ENCODE data around the gene SORCS3. TPM values are rescaled to one million over a fixed set of nuclear protein-coding genes. Genes with fewer than 3 reads are reported as not detected.

Gene SORCS3
- total and polyA plus RNA-seq, 2 of the 4 experiments (the other 2 are of a cell fraction), result not detected

GRCh38 chr10:104666106-104666505 is 25.0 kb downstream of the SORCS3 start:
- no peak overlapping the region for H4K91ac ChIP-seq (ENCODE audit: insufficient read depth, low read depth, low read length)
- TF ChIP-seq NFE2L2 (IDR thresholded peaks at IDR 0.05; ENCODE audit: low read depth, low read length) (no peak), RCOR1 (IDR thresholded peaks at IDR 0.05; ENCODE audit: insufficient replicate concordance, low read length) (no peak), POLR2A (IDR thresholded peaks at IDR 0.05; ENCODE audit: low read depth, low read length) (no peak), FOS (IDR thresholded peaks at IDR 0.05; ENCODE audit: low read depth, low read length) (no peak), CEBPB (IDR thresholded peaks at IDR 0.05; ENCODE audit: low read depth, low read length) (no peak), MAZ (IDR thresholded peaks at IDR 0.05; ENCODE audit: borderline replicate concordance, low read depth, low read length) (no peak), ELK1 (IDR thresholded peaks at IDR 0.05; ENCODE audit: borderline replicate concordance, low read depth, low read length) (no peak), RFX5 (IDR thresholded peaks at IDR 0.05; ENCODE audit: low read depth, low read length) (no peak), CTCF (conservative IDR thresholded peaks at IDR 0.05; ENCODE audit: low read depth, low read length) (no peak), BHLHE40 (IDR thresholded peaks at IDR 0.05; ENCODE audit: low read depth, low read length) (no peak), CHD1 (IDR thresholded peaks at IDR 0.05; ENCODE audit: low read depth, low read length) (no peak), RAD21 (IDR thresholded peaks at IDR 0.05; ENCODE audit: low read length) (no peak), USF2 (IDR thresholded peaks at IDR 0.05; ENCODE audit: low read depth, low read length) (no peak), MAFK (IDR thresholded peaks at IDR 0.05; ENCODE audit: low read depth, low read length) (no peak), MXI1 (IDR thresholded peaks at IDR 0.05; ENCODE audit: borderline replicate concordance, low read depth, low read length) (no peak), SMC3 (IDR thresholded peaks at IDR 0.05; ENCODE audit: low read depth, low read length) (no peak)
- no peaks in the 10 kb centered on the region for H3K27me3 ChIP-seq (ENCODE audit: control insufficient read depth, insufficient read depth, low read length)
- no peaks in the 10 kb centered on the region for H3K36me3 ChIP-seq (ENCODE audit: control insufficient read depth, insufficient read depth, low read length)
- H3K18ac ChIP-seq (ENCODE audit: low read depth, low read length), result no peak overlapping the region
- H3K9me1 ChIP-seq (ENCODE audit: insufficient read depth, low read length), result no peaks in the 10 kb centered on the region
- no peak for ATAC-seq (ENCODE audit: low read depth)
- no peak overlapping the region for H2AFZ ChIP-seq (replicated peaks; ENCODE audit: low read length, poor library complexity)
- no peaks in the 10 kb centered on the region for H4K20me1 ChIP-seq (ENCODE audit: insufficient read depth, low read length)
- WGBS, 2 experiments (ENCODE audit: extremely low coverage in 2 of 2, insufficient read length in 1 of 2), result no CpG with 5 or more reads among the region's 5 CpGs
- no peaks in the 10 kb centered on the region for H3K4me1 ChIP-seq (ENCODE audit: control insufficient read depth, insufficient read depth, low read length)
- no peak overlapping the region for H3K27ac ChIP-seq (ENCODE audit: insufficient read depth, low read length)
- dilution Hi-C loops (cut with HindIII; ENCODE audit: low sequenced_read_pairs, unreplicated experiment) (no loop called here), in situ Hi-C loops (cut with MboI; ENCODE audit: low sequenced_read_pairs) (no loop called here), intact Hi-C loops (cut with micrococcal nuclease) (no loop called here)
- ChIA-PET POLR2A (ENCODE audit: unreplicated experiment) (no interaction called here), CTCF (no interaction called here)
- no peak overlapping the region for H2BK15ac ChIP-seq (ENCODE audit: low read depth, low read length)
- H3K9me3 ChIP-seq (ENCODE audit: control insufficient read depth, insufficient read depth, low read length), result peaks cover 2% of the 10 kb centered on the region; the same call in 1 of the 2 replicates
- no peak overlapping the region for H3K23ac ChIP-seq (ENCODE audit: low read depth, low read length)
- no peak overlapping the region for H3K14ac ChIP-seq (replicated peaks; ENCODE audit: low read depth, low read length)
- H3K79me1 ChIP-seq (ENCODE audit: low read depth in 1 of 2, low read length in 2 of 2), result no peaks in the 10 kb centered on the region
- no TSS peak for BruUV-seq (replicated peaks)
- no peak overlapping the region for H2BK5ac ChIP-seq (ENCODE audit: low read depth, low read length, poor library complexity, severe bottlenecking)
- no peak overlapping the region for H3K9ac ChIP-seq (ENCODE audit: low read depth, low read length)
- no peak overlapping the region for H3K4ac ChIP-seq (ENCODE audit: low read depth, low read length)
- H3K4me2 ChIP-seq (ENCODE audit: low read depth, low read length), result no peak overlapping the region
- no peak overlapping the region for H2BK20ac ChIP-seq (ENCODE audit: low read depth, low read length)
- H3K56ac ChIP-seq (ENCODE audit: extremely low read depth, insufficient read depth, low read length), result no peak overlapping the region
- H3K4me3 ChIP-seq (ENCODE audit: insufficient read depth, low read depth, low read length), result no peak overlapping the region
- no peak for DNase-seq
- no peak overlapping the region for H4K8ac ChIP-seq (ENCODE audit: low read depth in 2 of 2, low read length in 2 of 2)
- no peak overlapping the region for H2BK120ac ChIP-seq (ENCODE audit: low read depth, low read length)
- H4K5ac ChIP-seq (ENCODE audit: low read depth, low read length), result no peak overlapping the region
- H2AK5ac ChIP-seq (ENCODE audit: low read depth, low read length), result no peak overlapping the region
- no peak overlapping the region for H2AK9ac ChIP-seq (replicated peaks; ENCODE audit: low read depth, low read length, poor library complexity)

Measured in IMR-90 (cell line).